Stromal cell of bone marrow (primary cell): Measurements from ENCODE around the gene PPP2R3C.
"Not testable (repeated sequence)": the region's sequence is repeated elsewhere in the genome, so short reads cannot be mapped to it uniquely, and the experiment has no call there.

Experiments
- DNase-seq: peaks from one replicate; pipeline ENCODE4 v3.0.0-alpha.2; 2012; ENCODE audit warnings: low read depth

The PPP2R3C gene

GRCh38 chr14:35052637-35053036, 69.2 kb downstream of the PPP2R3C start:
- no peak for DNase-seq

- peak; percentile 12 for DNase-seq
Measured at GRCh38 chr14:35051796-35052195, 70.0 kb downstream of the PPP2R3C start.

- peak; percentile 49 for DNase-seq
Measured at GRCh38 chr14:35050652-35051051, 71.1 kb downstream of the PPP2R3C start.

- no peak for DNase-seq
Measured at GRCh38 chr14:35047976-35048513, 73.7 kb downstream of the PPP2R3C start.

GRCh38 chr14:35046751-35047536, 74.8 kb downstream of the PPP2R3C start:
- DNase-seq, result peak; percentile 8

- DNase-seq, result peak; percentile 91
Measured at GRCh38 chr14:35046048-35046750, 75.6 kb downstream of the PPP2R3C start, which contains the start of gene FAM177A1. Gene FAM177A1, plus strand, starts transcription at chr14:35046272. Its CDS starts 192 bp downstream, at chr14:35046464.

GRCh38 chr14:35045798-35046047, 76.1 kb downstream of the PPP2R3C start:
- no peak for DNase-seq

GRCh38 chr14:35044939-35045797, 76.6 kb downstream of the PPP2R3C start:
- DNase-seq, result peak; percentile 4

GRCh38 chr14:35043046-35043445, 78.7 kb downstream of the PPP2R3C start:
- DNase-seq, result no peak

- no peak for DNase-seq
Measured at GRCh38 chr14:35042632-35043031, 79.2 kb downstream of the PPP2R3C start.

- DNase-seq, result not testable (repeated sequence)
Measured at GRCh38 chr14:35038312-35038711, 83.5 kb downstream of the PPP2R3C start.
